GM12801 (cell line): Measurements from ENCODE around the gene DPM2.

Experiments
- TF ChIP-seq, protein P1 (sequence below): IDR thresholded peaks from one replicate; pipeline ENCODE4 v1.5.1; 2011; ENCODE audit warnings: control low read depth; ENCODE audit not compliant: insufficient read length; ENCODE audit errors: extremely low read depth

Gene DPM2

DNA sequence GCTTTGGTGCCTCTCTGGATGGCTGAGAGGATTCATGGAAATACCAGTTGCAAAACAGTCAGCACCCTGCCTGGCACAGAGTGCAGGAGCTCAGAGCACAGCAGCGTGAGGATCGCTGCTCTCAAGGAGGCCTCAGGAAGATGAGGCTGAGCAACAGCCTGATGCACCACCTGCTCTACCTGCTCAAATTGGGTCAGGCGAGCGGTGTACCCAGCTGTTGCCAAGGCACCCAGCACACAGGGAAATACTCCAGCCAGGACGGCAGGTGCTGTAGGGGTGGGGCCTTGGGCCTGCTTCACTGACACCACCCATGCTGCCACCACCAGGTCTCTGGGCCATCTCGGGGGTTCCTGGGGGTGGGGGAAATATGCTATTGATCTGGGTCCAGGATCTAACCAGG is 38.8 kb upstream of the DPM2 start:
- TF ChIP-seq, protein P1, sequence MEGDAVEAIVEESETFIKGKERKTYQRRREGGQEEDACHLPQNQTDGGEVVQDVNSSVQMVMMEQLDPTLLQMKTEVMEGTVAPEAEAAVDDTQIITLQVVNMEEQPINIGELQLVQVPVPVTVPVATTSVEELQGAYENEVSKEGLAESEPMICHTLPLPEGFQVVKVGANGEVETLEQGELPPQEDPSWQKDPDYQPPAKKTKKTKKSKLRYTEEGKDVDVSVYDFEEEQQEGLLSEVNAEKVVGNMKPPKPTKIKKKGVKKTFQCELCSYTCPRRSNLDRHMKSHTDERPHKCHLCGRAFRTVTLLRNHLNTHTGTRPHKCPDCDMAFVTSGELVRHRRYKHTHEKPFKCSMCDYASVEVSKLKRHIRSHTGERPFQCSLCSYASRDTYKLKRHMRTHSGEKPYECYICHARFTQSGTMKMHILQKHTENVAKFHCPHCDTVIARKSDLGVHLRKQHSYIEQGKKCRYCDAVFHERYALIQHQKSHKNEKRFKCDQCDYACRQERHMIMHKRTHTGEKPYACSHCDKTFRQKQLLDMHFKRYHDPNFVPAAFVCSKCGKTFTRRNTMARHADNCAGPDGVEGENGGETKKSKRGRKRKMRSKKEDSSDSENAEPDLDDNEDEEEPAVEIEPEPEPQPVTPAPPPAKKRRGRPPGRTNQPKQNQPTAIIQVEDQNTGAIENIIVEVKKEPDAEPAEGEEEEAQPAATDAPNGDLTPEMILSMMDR = no peak

- TF ChIP-seq, protein P1 = no peak
Measured at GRCh38 chr9:127975376-127976315, 38.0 kb upstream of the DPM2 start.

- TF ChIP-seq, protein P1 = no peak
Measured at GRCh38 chr9:127974769-127975261, 37.2 kb upstream of the DPM2 start.

DNA sequence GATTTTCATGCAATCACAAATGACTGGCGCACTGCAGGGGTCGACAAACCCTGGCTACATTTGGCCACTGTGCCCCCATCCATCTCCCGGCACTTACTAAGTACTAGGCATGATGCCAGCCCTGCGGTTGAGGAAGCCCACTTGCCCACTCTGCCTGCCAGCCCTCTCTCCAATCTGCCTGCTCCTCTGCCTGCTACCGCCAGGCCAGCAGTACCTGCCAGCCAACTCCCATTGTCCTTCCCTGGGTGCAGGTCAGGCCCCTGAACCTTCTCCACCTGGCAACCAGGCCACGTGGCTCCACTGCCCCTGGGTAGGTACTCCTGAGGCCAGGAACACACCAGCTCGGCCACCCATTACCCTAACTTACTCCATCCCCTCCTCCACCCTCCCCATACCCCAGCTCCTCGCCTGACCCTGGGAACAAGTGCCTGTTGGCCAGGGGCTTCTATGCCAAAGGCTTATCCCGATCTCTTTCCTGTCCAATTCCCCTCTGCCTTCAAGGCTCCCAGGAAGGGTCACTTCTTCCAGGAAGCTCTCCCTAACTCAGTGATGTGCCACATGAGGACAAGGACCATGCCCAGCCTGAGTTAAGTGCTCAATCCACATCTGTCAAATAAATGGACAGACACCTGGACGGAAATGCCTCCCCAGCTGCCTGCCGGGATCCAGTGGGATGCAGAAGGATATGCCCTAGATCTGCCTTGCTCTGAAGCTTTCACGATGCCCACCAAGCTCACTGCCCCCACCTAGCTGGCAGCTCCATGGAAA is 36.5 kb upstream of the DPM2 start:
- TF ChIP-seq, protein P1 = no peak

GRCh38 chr9:127973169-127974000 is 35.7 kb upstream of the DPM2 start:
- TF ChIP-seq, protein P1 = no peak

- TF ChIP-seq, protein P1 = no peak
Measured at GRCh38 chr9:127972236-127972871, 34.7 kb upstream of the DPM2 start.
